Kidney epithelial cell (primary cell): Measurements from ENCODE around the gene TMEM100. TPM values are rescaled to one million over a fixed set of nuclear protein-coding genes. Genes with fewer than 3 reads are reported as not detected.
"Not testable (repeated sequence)": the region's sequence is repeated elsewhere in the genome, so short reads cannot be mapped to it uniquely, and the experiment has no call there.

Source experiments
- DNase-seq: peaks from one replicate; pipeline ENCODE4 v3.0.0-alpha.2; 2010; ENCODE audit warnings: low read depth
- H3K27me3 ChIP-seq: 2 replicates; pipeline ENCODE4 v1.6.0; 2011; ENCODE audit warnings: low read length; ENCODE audit not compliant: control insufficient read depth, insufficient read depth
- H3K36me3 ChIP-seq: 2 replicates; pipeline ENCODE4 v1.5.1; 2011; ENCODE audit warnings: low read length; ENCODE audit not compliant: control insufficient read depth, insufficient read depth
- H3K4me3 ChIP-seq: 2 replicates; pipeline ENCODE4 v1.5.1; 2011; ENCODE audit warnings: low read depth, mild to moderate bottlenecking, control low read depth, low read length
- CTCF ChIP-seq: IDR thresholded peaks from 2 replicates; pipeline ENCODE4 v1.5.1; 2011; ENCODE audit warnings: mild to moderate bottlenecking, moderate library complexity, low read length, control low read depth, inconsistent platforms; ENCODE audit not compliant: insufficient read depth, poor library complexity, severe bottlenecking
- total RNA-seq: library from RNA; depleted of rRNA; stranded (reverse); fragments of >200 nt; gene quantifications from 2 replicates; pipeline ENCODE4 v1.2.3, GENCODE V29; 2015

The TMEM100 gene
- total RNA-seq, 1 donor from 2014 or later: not detected

GRCh38 chr17:55680686-55681341 is 41.9 kb downstream of the TMEM100 start:
- H3K27me3 ChIP-seq: no peaks in the 10 kb centered on the region
- TF ChIP-seq CTCF: no peak

GRCh38 chr17:55677446-55677845 is 45.2 kb downstream of the TMEM100 start:
- no peak for TF ChIP-seq CTCF
- DNase-seq: no peak
- no peak overlapping the region for H3K4me3 ChIP-seq
- no peaks in the 10 kb centered on the region for H3K27me3 ChIP-seq
- H3K36me3 ChIP-seq: no peaks in the 10 kb centered on the region

More at GRCh38 chr17:55680686-55681341, 41.9 kb downstream of the TMEM100 start:
- H3K36me3 ChIP-seq: no peaks in the 10 kb centered on the region
- DNase-seq: no peak
- H3K4me3 ChIP-seq: no peak overlapping the region

GRCh38 chr17:55676274-55676673 is 46.4 kb downstream of the TMEM100 start:
- no peaks in the 10 kb centered on the region for H3K27me3 ChIP-seq
- TF ChIP-seq CTCF: no peak

GRCh38 chr17:55673743-55674506 is 48.7 kb downstream of the TMEM100 start:
- Histone ChIP-seq H3K36me3 (no peaks in the 10 kb centered on the region), H3K4me3 (no peak overlapping the region), H3K27me3 (no peaks in the 10 kb centered on the region)
- no peak for TF ChIP-seq CTCF
- no peak for DNase-seq

More at GRCh38 chr17:55676274-55676673, 46.4 kb downstream of the TMEM100 start:
- no peaks in the 10 kb centered on the region for H3K36me3 ChIP-seq
- no peak for DNase-seq
- H3K4me3 ChIP-seq: no peak overlapping the region

GRCh38 chr17:55672585-55673501 is 49.8 kb downstream of the TMEM100 start:
- Histone ChIP-seq H3K4me3 (no peak overlapping the region), H3K27me3 (no peaks in the 10 kb centered on the region), H3K36me3 (no peaks in the 10 kb centered on the region)
- DNase-seq: no peak
- no peak for TF ChIP-seq CTCF

GRCh38 chr17:55672010-55672409 is 50.7 kb downstream of the TMEM100 start:
- H3K4me3 ChIP-seq, H3K27me3 ChIP-seq, H3K36me3 ChIP-seq, DNase-seq: not testable (repeated sequence)
